Neuronal stem cell (in vitro differentiated cells): Measurements from ENCODE around the gene ATG4C.
A peak's percentile ranks its signal among the peaks of the same experiment; 100 is the strongest.

ENCODE experiments used
- DNase-seq: peaks from one replicate; pipeline ENCODE4 v3.0.0-alpha.2; 2013; ENCODE audit warnings: low spot score
- H2AFZ ChIP-seq: one replicate; pipeline ENCODE4 v1.6.1; 2013; ENCODE audit warnings: mild to moderate bottlenecking, low read length, inconsistent platforms
- H2AK5ac ChIP-seq: 2 replicates; pipeline ENCODE4 v1.6.1; 2013; ENCODE audit warnings: low read depth, mild to moderate bottlenecking, inconsistent platforms, low read length, moderate library complexity, mixed read lengths
- H2BK120ac ChIP-seq: 2 replicates; pipeline ENCODE4 v1.6.1; 2013; ENCODE audit warnings: low read depth, mild to moderate bottlenecking, inconsistent platforms, low read length, moderate library complexity, mixed read lengths
- H2BK12ac ChIP-seq: one replicate; pipeline ENCODE4 v1.6.1; 2013; ENCODE audit warnings: low read length, inconsistent platforms
- H2BK15ac ChIP-seq: 2 replicates; pipeline ENCODE4 v1.6.1; 2013; ENCODE audit warnings: mild to moderate bottlenecking, low read length, inconsistent platforms, mixed read lengths
- H2BK5ac ChIP-seq: one replicate; pipeline ENCODE4 v1.6.1; 2013; ENCODE audit warnings: inconsistent platforms, mild to moderate bottlenecking, low read length, moderate library complexity
- H3K14ac ChIP-seq: one replicate; pipeline ENCODE4 v1.6.1; 2013; ENCODE audit warnings: low read length, inconsistent platforms
- H3K18ac ChIP-seq: 2 replicates; pipeline ENCODE4 v1.6.1; 2013; ENCODE audit warnings: low read length, inconsistent platforms
- H3K23ac ChIP-seq: 2 replicates; pipeline ENCODE4 v1.6.1; 2013; ENCODE audit warnings: low read depth, mild to moderate bottlenecking, mixed read lengths, low read length, inconsistent platforms; ENCODE audit not compliant: poor library complexity
- H3K27ac ChIP-seq: replicated peaks from 3 replicates; pipeline ENCODE4 v1.5.1; 2013; ENCODE audit warnings: low read length, inconsistent platforms
- H3K27me3 ChIP-seq, 3 experiments: 2 replicates each; pipeline ENCODE4 v1.6.1; 2013; ENCODE audit warnings: low read length in 3 of 3, mild to moderate bottlenecking in 2 of 3, inconsistent platforms in 1 of 3, low read depth in 1 of 3, mixed read lengths in 1 of 3, moderate library complexity in 1 of 3; ENCODE audit not compliant: control insufficient read depth in 3 of 3, insufficient read depth in 3 of 3
- H3K36me3 ChIP-seq, 2 donors: replicated peaks in 1 of 2; 2 replicates each; pipeline ENCODE4 v1.6.1; 2013; ENCODE audit warnings: low read length in 2 of 2; ENCODE audit not compliant: control insufficient read depth in 2 of 2, insufficient read depth in 2 of 2
- H3K4ac ChIP-seq: 2 replicates; pipeline ENCODE4 v1.6.1; 2013; ENCODE audit warnings: inconsistent platforms, mild to moderate bottlenecking, low read length, moderate library complexity
- H3K4me1 ChIP-seq, 2 donors: 1 replicate in 1 of 2; 2 replicates in 1 of 2; pipeline ENCODE4 v1.6.1; 2013; ENCODE audit warnings: low read length in 2 of 2, low read depth in 1 of 2; ENCODE audit not compliant: control insufficient read depth in 2 of 2, insufficient read depth in 1 of 2
- H3K4me2 ChIP-seq: one replicate; pipeline ENCODE4 v1.6.1; 2013; ENCODE audit warnings: mild to moderate bottlenecking, low read length, inconsistent platforms; ENCODE audit not compliant: insufficient read depth, poor library complexity, severe bottlenecking
- H3K4me3 ChIP-seq, 2 donors: 2 replicates each; pipeline ENCODE4 v1.5.1; 2013; ENCODE audit warnings: low read length in 2 of 2, mild to moderate bottlenecking in 2 of 2, inconsistent platforms in 1 of 2, moderate library complexity in 1 of 2
- H3K79me1 ChIP-seq: one replicate; pipeline ENCODE4 v1.6.1; 2013; ENCODE audit warnings: low read depth, mild to moderate bottlenecking, inconsistent platforms, low read length, moderate library complexity
- H3K9ac ChIP-seq: one replicate; pipeline ENCODE4 v1.6.1; 2013; ENCODE audit warnings: mild to moderate bottlenecking, low read depth, low read length, inconsistent platforms; ENCODE audit not compliant: poor library complexity
- H3K9me3 ChIP-seq, 2 donors: replicated peaks in 1 of 2; 2 replicates each; pipeline versions ENCODE3 to v1.6.1; 2013; ENCODE audit warnings: low read length in 2 of 2, mild to moderate bottlenecking in 2 of 2, inconsistent platforms in 1 of 2, low read depth in 1 of 2, mixed read lengths in 1 of 2, moderate library complexity in 1 of 2; ENCODE audit not compliant: control insufficient read depth in 2 of 2, insufficient read depth in 1 of 2
- H4K8ac ChIP-seq: one replicate; pipeline ENCODE4 v1.6.1; 2013; ENCODE audit warnings: low read depth, mild to moderate bottlenecking, inconsistent platforms, low read length, moderate library complexity
- H4K91ac ChIP-seq: one replicate; pipeline ENCODE4 v1.6.1; 2013; ENCODE audit warnings: low read length, low read depth, mild to moderate bottlenecking, inconsistent platforms; ENCODE audit not compliant: poor library complexity
- WGBS, 2 donors: extraction: QIAGEN DNeasy Blood & Tissue Kit; methylation state at CpG; one replicate each; pipeline ENCODE4 v1.1.7; 2013; ENCODE audit warnings: missing lambda C conversion rate in 2 of 2, mixed read lengths in 1 of 2; ENCODE audit not compliant: insufficient read length in 2 of 2, insufficient replicate concordance in 1 of 2; ENCODE audit errors: extremely low coverage in 2 of 2; 5-methylcytosine and 5-hydroxymethylcytosine counted together

The ATG4C gene

GRCh38 chr1:62841587-62842169 is 57.7 kb downstream of the ATG4C start:
- Histone ChIP-seq H2BK15ac (no peak overlapping the region), H3K14ac (no peak overlapping the region), H3K27me3 (no peaks in the 10 kb centered on the region), H3K9me3 (no peaks in the 10 kb centered on the region), H2AK5ac (no peak overlapping the region), H2AFZ (no peak overlapping the region), H3K23ac (no peak overlapping the region), H4K91ac (no peak overlapping the region), H4K8ac (no peak overlapping the region), H3K79me1 (no peaks in the 10 kb centered on the region), H2BK12ac (no peak overlapping the region), H3K9ac (no peak overlapping the region), H3K18ac (no peak overlapping the region), H3K4ac (no peak overlapping the region), H3K36me3 (peaks cover 2 to 12% of the 10 kb centered on the region in 2 donors), H3K4me3 (no peak overlapping the region), H2BK5ac (no peak overlapping the region), H3K4me2 (no peak overlapping the region), H3K4me1 (no peaks in the 10 kb centered on the region), H3K27ac (no peak overlapping the region), H2BK120ac (no peak overlapping the region)
- peak; percentile 66 for DNase-seq
- WGBS, 2 donors, result no CpG with 5 or more reads among the region's 3 CpGs

DNA sequence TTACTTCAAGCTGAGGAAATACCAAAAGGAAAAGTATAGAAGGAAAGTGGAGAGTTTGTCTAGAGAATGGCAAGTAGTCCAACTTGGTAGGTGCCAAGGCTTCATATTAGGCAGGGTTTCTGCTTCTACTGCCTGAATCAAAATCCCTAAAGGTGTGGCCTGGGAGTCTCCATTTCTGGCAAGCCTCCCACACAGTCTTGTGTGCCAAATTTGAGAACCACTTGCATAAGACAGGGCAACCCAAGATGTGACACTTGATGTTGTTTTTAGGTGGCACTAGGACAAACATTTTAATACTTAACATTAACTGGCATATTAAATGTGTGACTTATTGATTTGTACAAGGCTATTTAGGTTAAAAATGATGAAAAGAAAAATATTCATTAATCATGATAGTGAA is 60.1 kb downstream of the ATG4C start:
- no peak overlapping the region for H4K91ac ChIP-seq
- H3K18ac ChIP-seq, result no peak overlapping the region
- H3K4me2 ChIP-seq, result no peak overlapping the region
- no peak overlapping the region for H3K27ac ChIP-seq
- no peak overlapping the region for H2AK5ac ChIP-seq
- H4K8ac ChIP-seq, result no peak overlapping the region
- H3K27me3 ChIP-seq, result no peaks in the 10 kb centered on the region
- no peak overlapping the region for H3K4ac ChIP-seq
- no peaks in the 10 kb centered on the region for H3K79me1 ChIP-seq
- no peak overlapping the region for H2BK12ac ChIP-seq
- no peak overlapping the region for H2BK120ac ChIP-seq
- H3K9me3 ChIP-seq, result no peaks in the 10 kb centered on the region
- no peak overlapping the region for H3K14ac ChIP-seq
- H2AFZ ChIP-seq, result no peak overlapping the region
- no peak overlapping the region for H3K9ac ChIP-seq
- no peak overlapping the region for H2BK15ac ChIP-seq
- no peaks in the 10 kb centered on the region for H3K4me1 ChIP-seq
- H2BK5ac ChIP-seq, result no peak overlapping the region
- no peak for DNase-seq
- H3K4me3 ChIP-seq, result no peak overlapping the region
- H3K36me3 ChIP-seq, result peaks cover 0 to 9% of the 10 kb centered on the region in 2 donors
- no peak overlapping the region for H3K23ac ChIP-seq

GRCh38 chr1:62849031-62849430 is 65.1 kb downstream of the ATG4C start:
- no peak overlapping the region for H2AK5ac ChIP-seq
- WGBS, 2 donors, result no CpG with 5 or more reads among the region's 4 CpGs
- H3K27ac ChIP-seq, result no peak overlapping the region
- no peak overlapping the region for H2BK5ac ChIP-seq
- H4K91ac ChIP-seq, result no peak overlapping the region
- H3K9ac ChIP-seq, result no peak overlapping the region
- no peaks in the 10 kb centered on the region for H3K79me1 ChIP-seq
- H3K4ac ChIP-seq, result no peak overlapping the region
- H3K4me3 ChIP-seq, result no peak overlapping the region
- no peak overlapping the region for H3K23ac ChIP-seq
- no peaks in the 10 kb centered on the region for H3K27me3 ChIP-seq
- no peak overlapping the region for H2BK120ac ChIP-seq
- H2BK15ac ChIP-seq, result no peak overlapping the region
- H2BK12ac ChIP-seq, result no peak overlapping the region
- H3K36me3 ChIP-seq, result peaks cover 0 to 23% of the 10 kb centered on the region in 2 donors
- H3K4me2 ChIP-seq, result no peak overlapping the region
- H2AFZ ChIP-seq, result no peak overlapping the region
- no peak overlapping the region for H3K18ac ChIP-seq
- H4K8ac ChIP-seq, result no peak overlapping the region
- no peaks in the 10 kb centered on the region for H3K4me1 ChIP-seq
- H3K9me3 ChIP-seq, result no peaks in the 10 kb centered on the region
- DNase-seq, result no peak
- H3K14ac ChIP-seq, result no peak overlapping the region

- Histone ChIP-seq H2AFZ (no peak overlapping the region), H3K9ac (no peak overlapping the region), H3K18ac (no peak overlapping the region), H3K79me1 (peaks cover 1% of the 10 kb centered on the region), H3K9me3 (no peaks in the 10 kb centered on the region), H2BK15ac (no peak overlapping the region), H3K27ac (no peak overlapping the region), H4K8ac (no peak overlapping the region), H3K4ac (no peak overlapping the region), H3K14ac (no peak overlapping the region), H3K4me2 (no peak overlapping the region), H3K4me3 (no peak overlapping the region), H3K4me1 (no peaks in the 10 kb centered on the region), H2AK5ac (no peak overlapping the region), H2BK120ac (no peak overlapping the region), H3K27me3 (no peaks in the 10 kb centered on the region), H2BK5ac (no peak overlapping the region), H4K91ac (no peak overlapping the region), H3K36me3 (peaks cover 0 to 17% of the 10 kb centered on the region in 2 donors), H3K23ac (no peak overlapping the region), H2BK12ac (no peak overlapping the region)
- DNase-seq, result no peak
These were observed 68.3 kb downstream of the ATG4C start for GRCh38 chr1:62852253-62852652.
